ENCODE measurements around the gene OR51E2.
A peak's percentile ranks its signal among the peaks of the same experiment; 100 is the strongest.
"Not testable (repeated sequence)": the region's sequence is repeated elsewhere in the genome, so short reads cannot be mapped to it uniquely, and the experiment has no call there.

The OR51E2 gene, protein sequence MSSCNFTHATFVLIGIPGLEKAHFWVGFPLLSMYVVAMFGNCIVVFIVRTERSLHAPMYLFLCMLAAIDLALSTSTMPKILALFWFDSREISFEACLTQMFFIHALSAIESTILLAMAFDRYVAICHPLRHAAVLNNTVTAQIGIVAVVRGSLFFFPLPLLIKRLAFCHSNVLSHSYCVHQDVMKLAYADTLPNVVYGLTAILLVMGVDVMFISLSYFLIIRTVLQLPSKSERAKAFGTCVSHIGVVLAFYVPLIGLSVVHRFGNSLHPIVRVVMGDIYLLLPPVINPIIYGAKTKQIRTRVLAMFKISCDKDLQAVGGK

DNA sequence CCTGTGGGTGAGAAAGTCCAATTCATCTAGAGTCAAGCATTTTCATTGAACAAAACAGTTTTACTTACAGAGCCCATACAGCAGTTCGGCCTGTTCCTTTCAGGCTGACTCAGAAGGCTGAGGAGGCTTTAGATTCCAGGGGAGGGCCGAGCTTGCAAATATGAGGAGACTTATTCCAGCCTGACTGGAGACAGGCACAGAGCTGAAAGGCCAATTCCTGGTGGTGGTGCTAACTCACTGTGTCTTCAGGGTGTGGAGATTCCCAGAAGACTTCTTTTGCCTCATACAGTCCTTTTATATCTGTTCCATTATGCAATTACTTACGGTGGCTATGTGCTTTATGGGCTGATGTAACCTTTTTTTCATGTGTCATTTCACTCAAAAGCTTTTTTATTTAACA, at the start of gene OR51E2:
TSS of gene OR51E2 (minus strand) at position 269 of the 400 bp plus-strand sequence. CDS start 15,142 bp downstream, outside the sequence.
- no peak for DNase-seq
- in situ Hi-C loops (cut with HindIII; ENCODE audit: low pct_ligation_motif_present, low pct_unique_long_range_greater_than_20kb, low sequenced_read_pairs) = no loop called here

DNA sequence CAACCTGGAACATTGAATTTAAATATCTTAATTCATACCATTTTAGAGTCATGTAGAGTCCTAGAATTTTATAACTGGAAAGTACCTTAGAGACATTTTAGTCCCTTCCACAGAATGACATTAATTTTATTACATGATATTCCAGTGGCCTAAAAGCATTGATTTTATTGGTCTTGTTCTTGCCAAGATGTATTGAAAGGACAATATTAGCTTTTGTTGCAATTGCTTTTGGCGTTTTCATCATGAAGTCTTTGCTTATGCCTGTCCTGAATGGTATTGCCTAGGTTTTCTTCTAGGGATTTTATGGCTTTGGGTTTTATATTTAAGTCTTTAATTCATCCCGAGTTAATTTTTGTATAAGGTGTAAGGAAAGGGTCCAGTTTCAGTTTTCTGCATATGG, 43.1 kb upstream of the OR51E2 start:
- in situ Hi-C loops (cut with HindIII; ENCODE audit: low pct_ligation_motif_present, low pct_unique_long_range_greater_than_20kb, low sequenced_read_pairs) = no loop called here
- no peak for DNase-seq

- in situ Hi-C loops (cut with HindIII; ENCODE audit: low pct_ligation_motif_present, low pct_unique_long_range_greater_than_20kb, low sequenced_read_pairs) = no loop called here
- no peak for DNase-seq
These were observed 29.5 kb upstream of the OR51E2 start for GRCh38 chr11:4727171-4727570.

GRCh38 chr11:4722616-4723534, 25.2 kb upstream of the OR51E2 start:
- in situ Hi-C loops (cut with HindIII; ENCODE audit: low pct_ligation_motif_present, low pct_unique_long_range_greater_than_20kb, low sequenced_read_pairs); DNase-seq: not testable (repeated sequence)

GRCh38 chr11:4714300-4714699, 16.6 kb upstream of the OR51E2 start:
- in situ Hi-C loops (cut with HindIII; ENCODE audit: low pct_ligation_motif_present, low pct_unique_long_range_greater_than_20kb, low sequenced_read_pairs) = no loop called here
- no peak for DNase-seq

GRCh38 chr11:4713241-4713640, 15.6 kb upstream of the OR51E2 start:
- in situ Hi-C loops (cut with HindIII; ENCODE audit: low pct_ligation_motif_present, low pct_unique_long_range_greater_than_20kb, low sequenced_read_pairs) = no loop called here
- no peak for DNase-seq

DNA sequence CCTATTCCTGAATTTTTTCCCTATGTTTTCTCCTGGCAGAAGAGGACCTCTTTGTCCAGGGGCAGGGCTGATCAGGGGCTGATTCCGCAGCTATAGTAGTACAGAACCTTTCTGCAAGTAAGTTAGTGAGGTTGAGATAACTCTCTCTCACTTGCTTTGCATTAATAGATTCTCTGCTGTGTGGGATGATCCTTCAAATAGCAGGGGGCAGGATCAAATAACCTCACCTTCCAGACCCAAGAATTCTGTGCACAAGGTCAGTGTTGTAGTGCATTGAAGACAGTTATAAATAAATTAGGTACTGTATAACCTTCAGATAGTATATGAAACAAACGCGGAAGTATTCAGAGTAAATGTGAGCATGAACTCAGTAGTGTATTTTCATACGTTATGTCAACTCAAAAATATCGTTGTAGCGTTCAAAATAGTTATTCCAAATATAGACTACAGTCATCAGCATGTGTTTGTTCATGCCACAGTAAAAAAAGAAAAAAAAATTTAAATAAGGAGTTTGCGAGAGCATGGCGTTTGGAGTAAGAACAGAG, 7.2 kb upstream of the OR51E2 start:
- no peak for DNase-seq
- in situ Hi-C loops (cut with HindIII; ENCODE audit: low pct_ligation_motif_present, low pct_unique_long_range_greater_than_20kb, low sequenced_read_pairs) = no loop called here

DNA sequence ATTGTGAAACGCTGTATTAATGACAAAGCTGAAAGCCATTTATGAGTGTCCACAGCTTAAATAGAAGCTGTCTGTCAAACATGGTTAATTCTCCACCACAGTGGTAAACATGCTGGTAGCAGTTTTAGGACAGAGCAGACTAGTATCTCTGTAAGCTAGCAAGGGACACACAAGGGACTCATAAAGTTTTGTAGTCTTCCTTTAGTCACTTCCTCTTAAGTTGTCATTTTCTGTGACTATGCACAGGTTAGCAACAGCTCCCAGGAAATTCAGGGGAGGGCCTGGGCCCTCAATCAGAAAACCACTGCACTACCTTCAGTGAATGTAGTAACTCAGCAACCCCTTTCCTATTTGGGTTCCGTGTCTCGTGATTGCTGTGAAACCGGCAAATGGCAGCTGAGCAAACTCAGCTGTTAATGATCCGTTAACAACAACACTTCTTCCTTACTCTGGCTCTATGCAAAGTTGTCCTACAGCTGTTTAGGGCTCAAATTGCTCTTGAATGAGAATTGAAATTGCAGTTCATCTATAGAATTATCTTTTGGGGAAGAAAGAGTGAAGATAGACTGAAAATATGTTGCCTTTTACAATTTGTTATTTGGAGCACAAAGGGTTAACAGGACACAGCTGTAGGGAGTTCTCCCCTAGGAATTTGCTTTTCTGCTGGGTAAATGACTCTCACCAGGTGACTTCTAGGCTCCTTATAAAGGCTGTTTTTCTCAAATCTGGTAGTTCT, 6.6 kb upstream of the OR51E2 start, which contains the start of gene MMP26:
TSS of gene MMP26 (plus strand) at position 731 of the 736 bp plus-strand sequence.
- in situ Hi-C loops (cut with HindIII; ENCODE audit: low pct_ligation_motif_present, low pct_unique_long_range_greater_than_20kb, low sequenced_read_pairs) = no loop called here
- no peak for DNase-seq

DNA sequence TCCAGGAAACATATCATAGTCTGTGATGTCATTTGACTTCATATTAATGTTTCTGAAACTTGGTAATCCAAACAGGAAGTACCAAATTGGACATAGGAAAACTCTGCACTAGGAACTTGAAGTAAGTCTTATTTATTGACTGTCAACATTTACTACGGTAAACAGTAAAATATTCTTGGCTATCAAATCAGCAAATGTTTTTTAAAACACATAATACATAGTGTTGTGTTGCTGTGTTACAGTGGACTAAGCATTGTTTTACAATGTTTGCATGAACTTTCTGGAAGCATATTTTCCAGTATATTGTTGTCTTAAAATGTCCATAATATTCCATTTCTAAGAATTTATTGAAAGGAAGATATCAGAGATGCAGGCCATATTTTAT, 2.8 kb upstream of the OR51E2 start:
- DNase-seq = no peak
- in situ Hi-C loops (cut with HindIII; ENCODE audit: low pct_ligation_motif_present, low pct_unique_long_range_greater_than_20kb, low sequenced_read_pairs) = no loop called here

- no peak for DNase-seq
- in situ Hi-C loops (cut with HindIII; ENCODE audit: low pct_ligation_motif_present, low pct_unique_long_range_greater_than_20kb, low sequenced_read_pairs) = no loop called here
These were observed 2.2 kb upstream of the OR51E2 start for GRCh38 chr11:4699697-4700435.

- in situ Hi-C loops (cut with HindIII; ENCODE audit: low pct_ligation_motif_present, low pct_unique_long_range_greater_than_20kb, low sequenced_read_pairs) = no loop called here
- DNase-seq = no peak
These were observed 2.2 kb downstream of the OR51E2 start for GRCh38 chr11:4695442-4695841.

GRCh38 chr11:4684631-4685285, 12.9 kb downstream of the OR51E2 start:
- no peak for DNase-seq
- in situ Hi-C loops (cut with HindIII; ENCODE audit: low pct_ligation_motif_present, low pct_unique_long_range_greater_than_20kb, low sequenced_read_pairs) = no loop called here

- in situ Hi-C loops (cut with HindIII; ENCODE audit: low pct_ligation_motif_present, low pct_unique_long_range_greater_than_20kb, low sequenced_read_pairs) = no loop called here
- no peak for DNase-seq
These were observed 14.8 kb downstream of the OR51E2 start for GRCh38 chr11:4682623-4683419.

GRCh38 chr11:4680341-4680740, 17.3 kb downstream of the OR51E2 start:
- no peak for DNase-seq
- in situ Hi-C loops (cut with HindIII; ENCODE audit: low pct_ligation_motif_present, low pct_unique_long_range_greater_than_20kb, low sequenced_read_pairs) = no loop called here

- in situ Hi-C loops (cut with HindIII; ENCODE audit: low pct_ligation_motif_present, low pct_unique_long_range_greater_than_20kb, low sequenced_read_pairs) = no loop called here
- DNase-seq = no peak
These were observed 19.7 kb downstream of the OR51E2 start for GRCh38 chr11:4677948-4678347.

DNA sequence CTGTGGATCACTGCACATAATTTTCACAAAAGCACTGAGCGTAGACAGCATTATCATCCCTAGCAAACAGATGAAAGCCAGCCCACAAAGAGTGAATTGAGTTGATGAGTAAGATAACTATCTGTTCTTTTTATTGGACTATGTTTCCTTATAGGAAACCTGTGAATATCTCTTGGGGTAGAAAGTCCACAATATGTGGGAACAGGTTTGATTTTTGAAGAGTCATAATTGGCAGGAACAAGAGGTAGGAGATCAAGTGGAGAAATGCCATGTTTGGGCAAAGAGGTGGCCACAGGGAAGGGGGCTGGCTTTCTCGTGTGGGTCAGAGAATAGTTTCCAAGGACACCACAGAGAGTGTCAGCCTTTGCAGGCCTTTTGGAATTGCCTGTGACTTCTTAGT, 23.9 kb downstream of the OR51E2 start:
- no peak for DNase-seq
- in situ Hi-C loops (cut with HindIII; ENCODE audit: low pct_ligation_motif_present, low pct_unique_long_range_greater_than_20kb, low sequenced_read_pairs) = no loop called here

GRCh38 chr11:4672470-4672869, 25.2 kb downstream of the OR51E2 start:
- in situ Hi-C loops (cut with HindIII; ENCODE audit: low pct_ligation_motif_present, low pct_unique_long_range_greater_than_20kb, low sequenced_read_pairs) = no loop called here

More at GRCh38 chr11:4672470-4672869, 25.2 kb downstream of the OR51E2 start:
- peak; percentile 62 for DNase-seq
